ENCODE measurements around the gene FAM83G. TPM values are rescaled to one million over a fixed set of nuclear protein-coding genes. Genes with fewer than 3 reads are reported as not detected.

The FAM83G gene
- polyA plus RNA-seq, 1 of the 3 experiments (the other 2 are of a cell fraction), result 6.5 TPM

- TF ChIP-seq RCOR1 (IDR thresholded peaks at IDR 0.05; ENCODE audit: low read length) (no peak), EP300 (IDR thresholded peaks at IDR 0.05; ENCODE audit: borderline replicate concordance in 1 of 2, low read depth in 1 of 2, low read length in 1 of 2) (no peak), SMC3 (IDR thresholded peaks at IDR 0.05; ENCODE audit: low read depth, low read length) (no peak)
- H3K9me3 ChIP-seq, result no peaks in the 10 kb centered on the region
- no peaks in the 10 kb centered on the region for H3K36me3 ChIP-seq (replicated peaks in 1 of 2; ENCODE audit: control insufficient read depth in 1 of 2, insufficient read depth in 2 of 2, low read length in 1 of 2)
- H3F3A ChIP-seq (replicated peaks; ENCODE audit: insufficient read depth), result peaks cover 5% of the 10 kb centered on the region
- no peaks in the 10 kb centered on the region for H3K9me2 ChIP-seq
- no peaks in the 10 kb centered on the region for H4K20me1 ChIP-seq (ENCODE audit: insufficient read depth)
- H3K4me2 ChIP-seq, result no peak overlapping the region
- ChIA-PET CTCF (interaction anchor here (1.3 to 3.6 kb wide), 2 partner anchors 45 to 63 kb away, joined by 3 to 26 read pairs; no protein-coding TSS in a partner anchor), POLR2A (interaction anchor here (1.1 kb wide), 2 partner anchors 60 to 62 kb away, joined by 3 read pairs; no protein-coding TSS in a partner anchor)
- WGBS (ENCODE audit: low lambda C conversion rate), result 78% methylated on average over 5 of the region's 9 CpGs
- peaks cover 0 to 14% of the 10 kb centered on the region in 2 experiments; a peak in 1 of 4 replicates for H3K4me1 ChIP-seq (ENCODE audit: control insufficient read depth in 1 of 2, insufficient read depth in 2 of 2, low read depth in 1 of 2, low read length in 1 of 2)
- H3K4me3 ChIP-seq (ENCODE audit: low read depth in 2 of 2, low read length in 1 of 2), result no peak overlapping the region
- no peak overlapping the region; a peak in 1 of 4 replicates for H3K27ac ChIP-seq (ENCODE audit: low read depth in 2 of 2, low read length in 1 of 2)
- H2AFZ ChIP-seq (ENCODE audit: low read depth), result no peak overlapping the region
- no peak overlapping the region for H3K9ac ChIP-seq
- no peaks in the 10 kb centered on the region for H3K27me3 ChIP-seq (ENCODE audit: insufficient read depth)
- DNase-seq, result no peak
- no peaks in the 10 kb centered on the region for H3K79me2 ChIP-seq (ENCODE audit: insufficient read depth)
Measured at GRCh38 chr17:19023209-19023999, 18.8 kb upstream of the FAM83G start.

- POLR2A ChIA-PET, result interaction anchor here (1.1 kb wide), 2 partner anchors 59 to 62 kb away, joined by 3 read pairs; no protein-coding TSS in a partner anchor
- H4K20me1 ChIP-seq (ENCODE audit: insufficient read depth), result no peaks in the 10 kb centered on the region
- no peak for DNase-seq
Measured at GRCh38 chr17:19022747-19023146, 18.2 kb upstream of the FAM83G start.

GRCh38 chr17:19022128-19022527 is 17.6 kb upstream of the FAM83G start:
- ChIA-PET CTCF (interaction anchor here (3.6 kb wide), 1 partner anchor 62 kb away, joined by 26 read pairs; no protein-coding TSS in a partner anchor), POLR2A (interaction anchor here (1.1 kb wide), 2 partner anchors 58 to 61 kb away, joined by 3 read pairs; no protein-coding TSS in a partner anchor)
- no peak overlapping the region for H3K4me2 ChIP-seq
- no peaks in the 10 kb centered on the region for H4K20me1 ChIP-seq (ENCODE audit: insufficient read depth)
- WGBS (ENCODE audit: low lambda C conversion rate), result 75% methylated on average over 3 of the region's 5 CpGs
- no peak overlapping the region for H3K4me3 ChIP-seq (ENCODE audit: low read depth in 2 of 2, low read length in 1 of 2)
- no peaks in the 10 kb centered on the region for H3K9me2 ChIP-seq
- H3K4me1 ChIP-seq (ENCODE audit: control insufficient read depth in 1 of 2, insufficient read depth in 2 of 2, low read depth in 1 of 2, low read length in 1 of 2), result peaks cover 0 to 14% of the 10 kb centered on the region in 2 experiments; a peak in 1 of 4 replicates
- H3K9ac ChIP-seq, result no peak overlapping the region
- H3K27ac ChIP-seq (ENCODE audit: low read depth in 2 of 2, low read length in 1 of 2), result no peak overlapping the region; a peak in 1 of 4 replicates
- H3K36me3 ChIP-seq (replicated peaks in 1 of 2; ENCODE audit: control insufficient read depth in 1 of 2, insufficient read depth in 2 of 2, low read length in 1 of 2), result no peaks in the 10 kb centered on the region
- no peaks in the 10 kb centered on the region for H3K27me3 ChIP-seq (ENCODE audit: insufficient read depth)
- no peaks in the 10 kb centered on the region for H3K79me2 ChIP-seq (ENCODE audit: insufficient read depth)
- DNase-seq, result no peak
- peaks cover 5% of the 10 kb centered on the region for H3F3A ChIP-seq (replicated peaks; ENCODE audit: insufficient read depth)
- H3K9me3 ChIP-seq, result no peaks in the 10 kb centered on the region
- no peak overlapping the region for H2AFZ ChIP-seq (ENCODE audit: low read depth)
- TF ChIP-seq CHD2 (IDR thresholded peaks at IDR 0.05; ENCODE audit: low read length, partially characterized antibody) (no peak), MAX (IDR thresholded peaks at IDR 0.05; ENCODE audit: low read depth) (no peak), GABPA (IDR thresholded peaks at IDR 0.05; ENCODE audit: low read depth) (no peak), MXI1 (IDR thresholded peaks at IDR 0.05; ENCODE audit: low read depth, low read length) (no peak), USF2 (IDR thresholded peaks at IDR 0.05; ENCODE audit: borderline replicate concordance, low read depth, low read length) (no peak), MEF2A (IDR thresholded peaks at IDR 0.05; ENCODE audit: borderline replicate concordance, low read depth) (no peak), EZH2phosphoT487 (IDR thresholded peaks at IDR 0.05; ENCODE audit: borderline replicate concordance, low read depth) (no peak), NRF1 (IDR thresholded peaks at IDR 0.05; ENCODE audit: low read depth, low read length) (no peak), TEAD4 (IDR thresholded peaks at IDR 0.05; ENCODE audit: borderline replicate concordance, insufficient read depth) (no peak), TAF1 (IDR thresholded peaks at IDR 0.05; ENCODE audit: borderline replicate concordance, low read depth, low read length) (no peak), CTCF (IDR thresholded peaks at IDR 0.05) (no peak), RCOR1 (IDR thresholded peaks at IDR 0.05; ENCODE audit: low read length) (no peak), RXRA (IDR thresholded peaks at IDR 0.05; ENCODE audit: borderline replicate concordance, low read depth) (no peak), FOSL2 (IDR thresholded peaks at IDR 0.05; ENCODE audit: borderline replicate concordance, low read depth) (no peak)

More at GRCh38 chr17:19022747-19023146, 18.2 kb upstream of the FAM83G start:
- H3K4me3 ChIP-seq (ENCODE audit: low read depth in 2 of 2, low read length in 1 of 2), result no peak overlapping the region
- CTCF ChIA-PET, result interaction anchor here (3.6 kb wide), 1 partner anchor 62 kb away, joined by 26 read pairs; no protein-coding TSS in a partner anchor
- H3K9me2 ChIP-seq, result no peaks in the 10 kb centered on the region
- no peak overlapping the region for H3K4me2 ChIP-seq
- no peak overlapping the region for H2AFZ ChIP-seq (ENCODE audit: low read depth)
- no peaks in the 10 kb centered on the region for H3K79me2 ChIP-seq (ENCODE audit: insufficient read depth)
- H3K36me3 ChIP-seq (replicated peaks in 1 of 2; ENCODE audit: control insufficient read depth in 1 of 2, insufficient read depth in 2 of 2, low read length in 1 of 2), result no peaks in the 10 kb centered on the region
- TF ChIP-seq YY1 (IDR thresholded peaks at IDR 0.05; ENCODE audit: low read depth) (no peak), GATA2 (CRISPR knock-in tag; IDR thresholded peaks at IDR 0.05) (peak; percentile 64)
- no peak overlapping the region for H3K9ac ChIP-seq
- H3K9me3 ChIP-seq, result no peaks in the 10 kb centered on the region
- peaks cover 5% of the 10 kb centered on the region for H3F3A ChIP-seq (replicated peaks; ENCODE audit: insufficient read depth)
- H3K4me1 ChIP-seq (ENCODE audit: control insufficient read depth in 1 of 2, insufficient read depth in 2 of 2, low read depth in 1 of 2, low read length in 1 of 2), result peaks cover 0 to 14% of the 10 kb centered on the region in 2 experiments; a peak in 1 of 4 replicates
- H3K27me3 ChIP-seq (ENCODE audit: insufficient read depth), result no peaks in the 10 kb centered on the region
- 87% methylated on average over 5 of the region's 6 CpGs for WGBS (ENCODE audit: low lambda C conversion rate)
- H3K27ac ChIP-seq (ENCODE audit: low read depth in 2 of 2, low read length in 1 of 2), result peak overlapping the region in 1 of 2 experiments; percentile 1; a peak in 1 of 4 replicates

Data from SK-N-SH (cell line).